Ecto neural progenitor cell (in vitro differentiated cells): ENCODE data around the gene STK25.

Experiments used
- DNase-seq: peaks from one replicate; pipeline ENCODE4 v3.0.0-alpha.2; 2018; ENCODE audit warnings: low spot score

STK25 gene

DNA sequence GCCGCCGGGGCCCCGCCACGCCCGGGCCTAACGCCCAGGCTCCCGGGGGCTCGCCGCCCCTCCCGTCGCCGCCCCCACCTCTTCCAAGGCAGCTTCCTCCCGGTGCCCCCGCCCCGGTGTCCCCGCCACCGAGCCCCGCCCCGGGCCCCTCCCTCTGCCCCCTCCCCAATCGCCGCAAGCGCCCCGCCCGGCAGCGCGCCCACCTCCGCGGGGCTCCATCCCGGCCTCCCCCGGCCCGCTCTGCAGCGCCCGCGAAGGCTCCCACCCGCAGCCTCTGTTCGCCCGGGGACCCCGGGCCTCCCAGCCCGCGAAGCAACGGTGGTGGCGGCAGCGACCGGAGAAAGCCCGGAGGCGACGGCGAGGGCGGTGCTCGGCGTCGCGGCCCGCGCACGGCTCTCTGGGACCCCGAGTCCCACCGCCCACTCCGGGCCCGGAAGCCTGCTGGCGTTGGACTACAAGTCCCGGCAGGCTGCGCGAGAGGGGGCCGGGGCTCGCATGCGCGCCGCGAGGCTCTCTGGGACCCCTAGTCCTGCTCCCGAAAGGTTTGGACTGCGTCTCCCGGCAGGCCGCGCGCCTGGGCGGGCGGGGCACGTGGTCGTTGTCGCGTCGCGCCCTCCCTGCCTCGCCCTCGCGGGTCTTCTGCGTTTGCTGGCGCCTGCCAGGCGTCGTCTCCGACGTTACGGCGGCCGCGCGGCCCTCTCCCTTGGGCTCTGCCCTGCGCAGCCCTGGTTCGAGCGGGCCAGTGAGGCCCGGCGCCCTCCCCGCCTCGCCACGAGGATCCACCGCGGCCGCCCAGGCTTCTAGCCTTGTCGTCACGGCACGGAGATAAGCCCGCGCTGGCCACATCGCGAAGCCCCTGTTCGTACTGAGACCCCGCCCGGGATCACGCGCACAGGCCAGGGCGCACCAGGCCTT is at the start of gene STK25:
TSS of gene STK25 (minus strand) at position 345 of the 915 bp plus-strand sequence. CDS start 549 bp downstream, outside the sequence.
- DNase-seq: peak; percentile 99

DNA sequence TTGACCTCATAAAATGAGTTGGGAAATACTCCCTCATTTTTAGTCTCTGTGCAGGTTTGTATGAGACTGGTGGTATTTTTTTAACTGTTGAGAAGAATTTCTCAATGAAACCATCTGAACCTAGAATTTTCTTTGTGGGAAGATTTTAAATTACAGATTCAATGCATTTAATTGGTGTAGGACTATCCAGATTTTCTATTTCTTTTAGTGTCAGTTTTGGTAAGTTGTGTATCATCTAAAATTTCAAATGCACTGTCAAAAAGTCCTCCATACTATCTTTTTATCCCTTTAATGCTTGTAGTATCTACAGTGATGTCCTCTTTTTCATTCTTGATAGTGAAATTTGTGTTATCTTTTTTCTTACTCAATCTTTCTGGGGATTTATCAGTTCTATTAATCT is 48.4 kb upstream of the STK25 start:
- DNase-seq: no peak

DNA sequence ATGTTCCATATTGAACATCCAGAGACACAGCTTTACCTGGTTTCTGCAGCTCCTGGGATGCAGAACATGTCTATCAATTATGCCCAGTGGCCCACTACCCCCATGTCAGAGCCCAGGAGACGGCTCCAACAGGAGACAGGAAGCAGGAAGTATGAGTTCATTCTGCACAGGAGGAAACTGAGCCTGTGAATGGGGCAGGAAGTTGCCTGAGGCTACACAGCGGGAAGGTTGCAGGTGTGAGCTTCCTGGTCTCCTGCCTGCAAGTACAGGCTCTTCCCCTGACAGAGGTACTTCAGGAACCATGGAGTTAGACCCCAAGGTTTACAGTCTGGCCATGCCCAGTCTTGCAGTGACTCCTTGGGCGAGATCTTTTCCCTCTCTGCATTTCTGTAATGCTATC is 47.3 kb upstream of the STK25 start:
- no peak for DNase-seq

DNA sequence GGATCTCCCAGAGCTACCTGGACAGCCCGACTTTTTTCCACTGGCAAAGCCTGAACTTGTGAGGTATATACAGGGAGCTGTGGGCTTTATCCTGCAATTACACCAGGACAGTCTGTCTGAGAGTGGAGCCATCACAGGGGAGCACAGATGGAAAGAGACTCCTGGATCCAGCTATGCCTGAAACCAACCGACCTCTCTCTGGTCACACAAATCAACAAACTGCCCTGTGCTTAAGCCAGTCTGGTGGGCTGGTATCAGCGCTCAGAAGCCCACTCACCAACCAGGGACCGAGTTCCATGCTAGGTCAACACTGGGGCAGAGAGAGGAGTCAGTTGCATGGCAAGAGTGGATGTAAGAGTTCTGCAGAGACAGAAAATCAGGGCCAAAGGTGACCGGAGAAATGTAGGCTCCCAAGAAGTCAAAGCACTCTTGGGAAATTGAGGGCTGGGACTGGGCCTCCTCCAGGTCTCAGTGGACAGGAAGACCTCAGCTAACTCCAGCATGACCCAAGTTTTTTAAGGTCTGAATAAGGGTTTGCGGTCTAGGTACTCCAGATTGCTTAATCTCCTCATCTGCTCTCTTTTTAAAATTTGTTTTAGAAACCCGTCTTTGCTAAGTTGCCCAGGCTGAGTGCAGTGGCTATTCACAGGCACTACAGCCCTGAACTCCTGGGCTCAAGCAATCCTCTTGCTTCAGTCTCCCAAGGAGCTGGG is 46.4 kb upstream of the STK25 start:
- no peak for DNase-seq

DNA sequence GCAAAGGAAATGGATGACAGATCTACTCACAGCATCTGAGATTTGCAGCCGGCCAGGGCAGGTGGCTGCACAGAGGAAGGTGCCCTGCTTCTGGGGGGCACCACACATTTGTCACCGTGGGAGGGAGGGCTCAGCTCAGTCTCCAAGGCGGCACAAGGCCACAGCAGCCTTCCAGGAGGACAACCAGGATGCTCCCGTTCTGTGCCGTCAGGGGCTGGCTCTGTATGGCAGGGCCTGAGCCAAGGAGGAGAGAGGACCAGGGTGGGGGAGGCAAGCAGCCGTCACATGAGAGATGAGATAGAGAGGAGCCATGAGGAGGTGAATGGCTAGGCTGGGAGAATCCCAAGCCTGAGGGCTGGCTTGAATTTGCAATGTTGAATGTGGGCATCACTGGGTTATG is 45.6 kb upstream of the STK25 start:
- DNase-seq: no peak

DNA sequence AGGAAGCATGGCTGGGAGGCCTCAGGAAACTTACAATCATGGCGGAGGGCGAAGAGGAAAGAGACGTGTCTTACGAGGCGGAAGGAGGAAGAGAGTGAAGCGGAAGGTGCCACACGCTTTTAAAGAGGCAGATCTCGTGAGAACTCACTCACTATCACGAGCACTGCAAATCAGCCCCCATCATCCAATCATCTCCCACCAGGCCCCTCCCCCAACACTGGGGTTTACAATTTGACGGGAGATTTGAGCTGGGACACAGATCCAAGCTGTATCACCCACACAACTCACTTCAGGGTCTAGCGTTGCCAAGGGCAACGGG is 45.1 kb upstream of the STK25 start:
- DNase-seq: no peak

DNA sequence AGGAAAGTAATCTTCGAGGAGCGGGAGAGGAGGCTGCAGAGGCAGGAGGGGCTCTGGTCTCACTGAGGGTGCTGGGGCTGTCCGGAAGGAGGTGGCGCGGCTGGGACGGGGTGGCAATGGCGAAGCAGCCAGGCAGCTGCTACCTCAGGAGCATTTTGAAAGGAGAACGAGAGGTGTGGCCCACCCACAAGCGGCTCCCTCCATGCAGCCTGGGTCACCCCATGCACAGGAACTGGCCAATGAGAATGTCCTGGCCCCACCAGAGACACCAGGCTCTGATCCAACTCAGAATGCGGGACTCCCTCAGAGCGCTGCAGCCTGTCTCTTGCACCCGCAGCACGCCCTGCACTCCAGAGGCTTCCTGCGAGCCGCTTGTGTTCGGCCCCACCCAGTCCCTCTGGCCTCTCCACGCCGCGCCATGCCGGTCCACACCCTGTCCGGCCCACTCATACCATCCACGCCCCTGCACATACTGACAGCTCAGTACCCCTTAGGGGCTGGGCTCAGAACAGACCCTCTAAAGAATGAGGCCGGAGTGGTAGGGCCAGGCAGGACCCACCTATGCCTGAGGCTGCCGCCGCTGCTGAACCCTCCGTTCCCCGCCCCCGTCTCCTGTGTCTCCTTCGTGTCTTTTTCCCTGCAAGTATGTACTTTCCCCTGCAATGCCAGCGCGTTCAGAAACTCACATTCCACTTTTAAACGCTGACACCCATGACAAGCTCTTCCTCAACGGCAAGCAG is 43.8 kb upstream of the STK25 start:
- no peak for DNase-seq

DNA sequence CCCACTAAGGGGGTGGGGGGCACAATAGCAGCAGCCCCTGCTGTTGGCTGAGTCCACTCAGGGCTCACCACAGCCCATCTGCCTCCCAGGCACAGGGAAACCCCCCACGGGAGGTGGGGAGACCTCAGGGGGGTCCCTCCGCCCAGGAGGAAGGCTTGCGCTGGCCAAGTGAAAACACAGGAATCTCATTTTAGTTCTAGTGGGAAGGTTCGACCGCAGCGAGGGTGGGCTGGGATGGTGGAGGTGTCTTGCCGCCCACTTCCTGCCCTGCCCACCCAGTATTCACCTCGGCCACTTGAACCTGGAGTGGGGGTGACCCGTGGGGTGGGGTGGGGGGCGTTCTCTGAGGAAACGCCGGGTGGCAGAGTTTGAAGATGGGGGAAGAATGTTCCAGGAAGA is 43.2 kb upstream of the STK25 start:
- no peak for DNase-seq

DNA sequence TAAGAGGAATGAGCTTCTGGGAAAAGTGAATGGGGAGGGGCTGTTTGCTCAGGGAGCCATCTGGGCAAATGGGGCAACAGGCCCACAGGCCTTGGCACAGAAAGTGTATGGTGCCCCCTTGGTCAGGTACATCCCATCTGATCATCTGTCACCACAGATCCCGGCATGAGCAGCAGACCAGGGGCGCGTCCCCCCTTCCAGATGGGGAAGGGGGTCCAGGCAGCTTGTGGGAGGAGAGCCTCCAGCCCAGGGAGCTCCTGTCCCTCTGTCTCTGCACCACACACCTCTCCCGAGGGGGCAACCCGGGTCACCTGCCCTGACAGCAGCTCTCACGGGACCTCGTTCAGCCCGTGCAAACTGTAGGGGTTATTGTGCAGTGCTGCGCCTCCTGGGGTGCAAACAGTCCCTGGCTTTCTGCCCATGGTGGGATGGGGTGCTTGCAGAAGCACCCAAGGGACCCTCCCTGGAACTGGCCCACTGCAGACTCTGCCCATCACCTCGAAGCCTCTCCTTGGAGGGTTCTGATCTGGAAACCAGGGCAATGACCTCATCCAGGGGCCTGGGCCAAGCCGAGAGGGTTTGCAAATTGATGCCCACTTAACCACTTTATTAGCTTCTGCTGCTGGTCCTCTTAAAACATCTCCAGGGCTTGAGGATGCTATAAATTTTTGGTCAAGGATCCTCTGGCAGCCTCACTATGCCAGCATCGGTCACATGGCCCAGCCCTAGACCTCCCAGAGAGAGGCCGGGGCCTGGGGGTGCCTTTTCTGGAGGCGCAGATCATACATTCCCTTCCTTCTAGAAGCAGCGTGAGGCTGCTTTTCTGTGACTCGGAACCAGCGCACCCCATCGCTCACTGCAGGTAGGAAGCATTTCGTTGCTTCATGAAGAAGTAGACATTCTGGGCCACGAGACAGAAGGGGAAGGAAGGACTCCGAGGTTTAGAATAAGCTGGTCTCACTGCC is 42.5 kb upstream of the STK25 start:
- no peak for DNase-seq

DNA sequence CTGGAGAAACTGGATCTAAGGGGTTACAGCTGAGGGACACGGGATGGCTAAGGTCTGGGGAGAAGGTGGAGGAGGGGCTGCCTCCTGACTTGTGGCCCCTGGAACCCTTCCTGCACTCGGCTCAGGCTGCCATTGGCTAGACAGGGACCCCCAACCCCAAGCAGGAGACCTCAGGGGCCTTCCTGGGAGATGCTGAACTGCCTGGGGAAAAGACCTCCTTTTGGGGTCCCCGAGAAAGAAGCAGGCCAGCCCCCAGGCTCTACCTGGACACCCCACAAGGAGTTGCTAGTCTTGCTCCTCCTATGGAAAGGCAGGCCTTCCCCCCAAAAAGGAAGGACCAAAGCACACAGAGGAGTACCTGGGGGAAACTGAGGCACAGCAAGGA is 40.1 kb upstream of the STK25 start:
- no peak for DNase-seq

DNA sequence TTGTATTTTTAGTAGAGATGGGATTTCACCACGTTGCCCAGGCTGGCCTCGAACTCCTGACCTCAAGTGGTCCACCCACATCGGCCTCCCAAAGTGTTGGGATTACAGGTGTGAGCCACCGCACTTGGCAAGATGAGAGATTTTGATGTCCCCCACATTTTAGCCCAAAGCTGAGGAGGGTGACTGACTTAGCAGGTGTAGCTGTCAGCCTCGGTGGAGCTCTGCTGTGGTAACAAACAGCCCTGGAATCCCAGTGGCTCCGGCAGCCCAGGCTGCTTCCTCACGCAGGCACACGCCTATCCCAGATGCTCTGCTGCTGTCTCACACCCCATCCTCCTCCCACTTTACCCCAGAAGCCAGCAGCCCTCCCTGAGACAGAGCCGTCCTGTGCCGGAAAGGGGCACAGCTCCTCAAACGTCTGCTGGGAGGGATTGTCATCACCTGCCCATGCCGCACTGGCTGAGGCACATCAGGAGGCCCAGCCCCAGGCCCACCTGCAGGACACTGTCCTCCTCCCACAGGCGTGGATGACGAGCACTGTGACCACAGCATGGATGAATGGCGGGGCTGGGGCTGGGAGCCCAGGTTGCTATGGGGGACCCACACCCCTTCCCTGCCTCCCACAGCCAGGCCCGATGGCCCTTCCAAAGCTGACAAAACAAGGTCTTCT is 39.5 kb upstream of the STK25 start:
- DNase-seq: no peak

DNA sequence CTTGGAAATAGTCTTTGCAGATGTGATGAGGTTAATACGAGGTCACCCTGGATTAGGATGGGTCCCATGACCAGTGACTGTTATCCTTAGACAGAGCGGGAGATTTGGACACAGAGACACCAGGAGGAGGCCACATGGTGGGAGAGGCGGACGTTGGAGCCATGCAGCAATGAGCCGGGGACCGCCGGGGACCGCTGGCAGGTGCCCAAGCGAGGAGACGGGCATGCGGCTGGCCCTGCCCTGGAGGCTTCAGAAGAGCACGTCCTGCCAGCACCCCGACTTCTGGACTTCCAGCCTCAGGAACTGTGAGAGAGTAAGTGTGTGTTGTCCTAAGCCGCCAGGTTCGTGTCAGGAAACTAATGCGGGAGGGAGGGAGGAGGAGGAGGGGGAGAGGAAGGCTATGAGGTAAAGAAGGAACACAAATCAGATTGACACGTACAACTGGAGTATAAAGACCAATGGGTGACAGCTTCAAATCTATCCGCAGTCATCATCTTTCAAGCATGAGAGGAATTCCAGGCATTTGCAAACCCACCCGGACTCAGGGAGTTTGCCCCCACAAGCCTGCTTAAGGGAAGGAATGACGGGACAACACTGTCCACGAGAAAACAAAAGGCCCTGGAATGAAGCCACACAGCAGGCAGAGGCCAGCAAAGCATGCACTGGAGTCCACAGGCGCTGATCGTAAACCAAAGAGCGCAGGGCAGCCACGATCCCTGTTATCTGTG is 38.6 kb upstream of the STK25 start:
- peak; percentile 50 for DNase-seq

DNA sequence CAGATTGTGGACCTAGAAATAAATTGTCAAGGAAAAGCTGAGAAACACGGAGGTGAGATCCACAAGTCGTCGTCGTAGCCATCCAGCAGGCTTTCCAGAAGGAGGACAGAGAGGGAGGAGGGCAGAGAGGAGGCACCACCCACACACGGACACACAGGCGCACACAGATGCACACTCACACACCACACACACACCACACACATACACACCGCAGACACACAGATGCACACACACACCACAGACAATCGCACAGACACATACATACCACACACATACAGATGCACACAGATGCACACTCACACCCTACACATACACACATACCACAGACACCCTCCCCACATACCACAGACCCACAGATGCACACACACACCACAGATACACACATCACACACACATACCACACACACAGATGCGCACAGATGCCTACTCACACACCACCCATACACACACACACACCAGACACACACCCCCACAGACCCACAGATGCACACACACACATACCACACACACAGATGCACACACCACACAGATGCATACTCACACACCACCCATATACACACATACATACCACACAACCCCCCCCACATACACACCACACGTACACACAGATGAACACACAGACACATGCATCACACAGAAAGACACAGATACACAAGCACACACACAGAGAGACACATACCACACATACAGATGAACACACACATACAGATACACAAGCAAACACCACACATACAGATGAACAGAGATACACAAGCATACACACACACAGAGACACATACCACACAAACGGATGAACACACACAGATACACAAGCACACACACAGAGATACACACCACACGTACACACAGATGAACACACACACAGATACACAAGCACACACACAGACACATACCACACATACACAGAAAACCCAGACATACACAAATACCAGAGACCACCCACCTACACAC is 37.4 kb upstream of the STK25 start:
- DNase-seq: no peak

DNA sequence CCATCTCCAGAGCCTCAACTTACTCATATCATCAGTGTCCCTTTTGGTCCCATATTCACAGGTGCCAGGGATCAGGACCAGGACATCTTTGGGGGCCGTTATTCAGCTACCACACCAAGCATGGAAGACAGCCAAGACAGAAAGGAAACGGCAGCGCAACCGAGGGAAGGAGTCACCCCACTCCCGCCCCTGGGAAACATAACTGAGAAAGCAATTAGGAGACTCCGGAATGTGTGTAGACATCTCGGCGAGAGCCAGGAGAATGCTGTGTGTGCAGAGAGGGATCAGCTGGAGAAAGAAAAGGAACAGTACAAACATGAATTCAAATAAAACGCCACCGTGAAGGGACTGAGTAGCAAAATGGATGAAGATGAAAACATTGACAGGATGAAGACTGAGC is 36.7 kb upstream of the STK25 start:
- no peak for DNase-seq

DNA sequence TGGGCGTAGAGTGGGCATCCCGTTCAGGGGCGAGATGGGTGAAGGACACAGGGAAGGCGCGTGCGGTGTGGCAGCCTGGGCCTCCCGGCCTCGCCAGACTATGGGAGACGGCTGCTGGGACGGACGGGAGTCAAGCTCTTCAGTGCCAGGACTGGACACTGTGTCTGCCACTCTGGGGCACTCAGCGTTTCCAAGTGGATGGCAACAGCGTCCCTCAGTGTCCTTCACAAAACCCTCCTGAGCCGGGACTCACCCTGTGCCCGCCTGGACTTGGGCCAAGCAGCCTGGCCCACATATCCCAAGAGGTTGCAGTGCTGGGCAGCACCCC is 33.9 kb upstream of the STK25 start:
- DNase-seq: peak; percentile 51

DNA sequence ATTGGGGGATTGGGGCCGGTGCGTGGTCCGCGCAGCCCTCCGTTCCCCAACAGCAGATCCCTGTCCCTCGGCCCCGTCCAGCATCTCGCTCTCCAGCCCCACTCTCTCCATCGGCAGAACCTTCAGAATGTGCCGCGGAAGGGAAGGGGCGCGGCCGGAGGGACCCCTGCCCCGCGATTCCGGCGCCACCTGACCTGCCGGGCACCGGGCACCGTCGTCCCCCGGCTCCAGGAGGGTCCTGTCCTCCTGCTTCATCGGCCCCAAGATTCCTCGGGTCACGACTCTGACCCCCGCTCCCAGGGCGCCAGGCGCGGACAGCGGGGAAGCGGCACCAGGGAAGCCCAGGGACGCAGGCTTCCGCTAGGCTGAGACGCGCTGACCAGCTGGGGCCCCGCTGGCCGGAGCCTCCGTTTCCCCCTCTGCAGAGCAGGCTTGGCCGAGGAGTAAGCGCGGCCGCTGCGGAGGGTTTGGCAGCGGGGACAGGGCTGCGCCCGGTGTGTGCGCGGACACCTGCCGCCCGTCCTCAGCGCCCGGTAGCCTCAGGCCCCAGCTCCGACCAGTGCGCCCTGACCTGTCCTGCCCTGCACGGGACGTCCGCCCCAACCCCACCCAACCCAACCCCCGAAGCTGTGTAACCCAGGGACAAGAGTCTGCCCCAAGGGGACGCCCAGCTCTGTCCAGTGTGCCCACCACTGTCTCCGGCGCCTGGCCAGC is 33.3 kb upstream of the STK25 start:
- peak; percentile 53 for DNase-seq

DNA sequence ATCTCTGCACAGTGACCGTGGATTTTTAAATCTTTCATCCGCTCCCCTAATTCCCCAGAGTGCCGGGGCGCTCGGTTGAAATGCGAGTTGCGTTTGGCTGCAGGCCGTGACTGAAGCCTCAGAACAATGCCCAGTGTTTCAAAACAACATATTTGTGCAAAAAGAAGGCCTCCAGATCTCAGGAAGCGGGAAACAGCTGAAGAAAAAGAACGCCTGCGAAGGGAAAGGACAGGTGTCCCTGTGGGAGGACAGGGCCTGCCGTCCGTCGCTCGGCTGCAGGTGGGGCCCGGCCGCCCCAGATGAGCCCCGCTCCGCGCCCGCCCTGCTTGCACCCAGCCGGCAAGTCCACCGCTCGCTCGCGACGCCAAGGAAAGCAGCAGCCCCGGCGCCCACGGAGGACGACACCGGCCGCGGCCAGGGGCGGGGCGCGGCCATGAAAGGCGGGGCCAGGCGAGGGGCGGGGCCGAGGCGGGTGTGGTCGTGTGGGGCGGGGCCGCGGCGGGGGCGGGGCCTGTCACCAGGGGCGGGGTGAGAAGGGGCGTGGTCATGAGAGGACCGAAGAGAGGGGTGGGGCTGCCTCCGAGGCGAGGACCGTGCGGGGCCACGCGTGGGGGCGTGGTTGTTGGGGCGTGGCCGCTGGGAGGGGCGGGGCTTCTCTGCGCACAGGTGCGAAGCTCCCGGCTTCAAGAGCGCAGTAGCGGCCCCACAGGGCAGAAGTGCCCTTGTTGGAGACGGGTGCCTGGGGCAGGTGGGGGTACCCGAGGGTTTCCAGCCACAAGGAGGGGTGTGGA is 32.6 kb upstream of the STK25 start:
- DNase-seq: peak; percentile 82

DNA sequence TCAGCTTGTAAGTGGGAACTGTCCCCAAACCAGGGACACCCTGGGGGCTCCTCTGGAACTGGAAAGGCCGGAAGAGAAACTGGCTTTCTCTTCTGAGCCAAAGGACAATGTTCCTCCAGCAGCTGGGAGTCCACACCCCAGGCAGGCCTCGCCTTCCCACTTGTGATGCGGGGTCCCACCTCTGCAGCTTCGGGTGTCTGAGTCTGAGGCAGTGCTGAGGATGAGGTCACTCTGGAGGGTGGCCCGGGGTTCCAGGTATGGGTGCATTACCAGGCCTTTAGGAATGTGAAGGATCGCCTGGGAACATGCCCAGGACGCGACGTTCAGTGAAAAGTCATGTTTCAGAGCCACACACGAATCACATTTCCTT is 32.0 kb upstream of the STK25 start:
- DNase-seq: no peak
